B cell (primary cell): ENCODE measurements around the gene MAPK1.

Source experiments
- EZH2 ChIP-seq: IDR thresholded peaks from 2 replicates; pipeline ENCODE4 v1.6.1; 2012; ENCODE audit warnings: borderline replicate concordance, low read depth, mild to moderate bottlenecking, moderate library complexity, low read length; ENCODE audit not compliant: insufficient read depth, poor library complexity, severe bottlenecking
- TF ChIP-seq, protein P1 (sequence below): fragments of 200-600 bp; IDR thresholded peaks from one replicate; pipeline ENCODE4 v1.8.0; 2022; ENCODE audit warnings: antibody characterized with exemption, mild to moderate bottlenecking

DNA sequence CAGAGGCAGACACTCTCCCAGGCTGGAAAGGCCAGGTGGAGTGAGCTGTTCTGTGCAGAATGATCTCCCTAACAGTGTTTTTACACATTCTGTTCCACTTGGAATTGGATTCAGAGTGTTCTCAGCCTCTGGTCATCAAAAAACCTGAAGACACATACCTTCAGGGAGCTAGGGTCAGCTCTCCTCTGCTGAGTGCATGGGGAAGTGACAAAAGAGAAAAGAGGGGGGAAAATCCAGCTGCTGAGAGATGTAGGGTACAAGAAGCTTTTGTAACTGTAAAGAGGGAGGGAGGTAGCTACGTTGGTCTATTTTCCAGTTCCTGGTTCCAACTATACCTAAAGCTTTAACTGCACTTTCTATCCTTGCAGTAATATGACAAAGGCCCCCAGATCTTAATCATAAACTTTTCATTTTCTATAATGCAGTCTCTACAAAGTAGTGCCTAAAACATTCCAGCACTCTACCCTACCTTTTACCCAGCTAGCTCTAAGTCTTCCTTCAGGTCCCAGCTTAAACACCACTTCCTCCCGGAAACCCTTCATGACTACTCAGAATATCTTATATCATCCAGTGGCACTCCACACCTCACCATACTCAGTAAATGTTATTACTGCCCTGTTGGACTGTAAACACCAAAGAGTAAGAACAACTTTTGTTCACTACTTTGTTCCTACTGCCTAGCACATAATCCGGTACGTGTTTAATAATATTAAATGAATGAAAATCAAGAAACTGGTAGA lies 9.2 kb downstream of the MAPK1 start:
- TF ChIP-seq EZH2: no peak
- TF ChIP-seq, protein P1, sequence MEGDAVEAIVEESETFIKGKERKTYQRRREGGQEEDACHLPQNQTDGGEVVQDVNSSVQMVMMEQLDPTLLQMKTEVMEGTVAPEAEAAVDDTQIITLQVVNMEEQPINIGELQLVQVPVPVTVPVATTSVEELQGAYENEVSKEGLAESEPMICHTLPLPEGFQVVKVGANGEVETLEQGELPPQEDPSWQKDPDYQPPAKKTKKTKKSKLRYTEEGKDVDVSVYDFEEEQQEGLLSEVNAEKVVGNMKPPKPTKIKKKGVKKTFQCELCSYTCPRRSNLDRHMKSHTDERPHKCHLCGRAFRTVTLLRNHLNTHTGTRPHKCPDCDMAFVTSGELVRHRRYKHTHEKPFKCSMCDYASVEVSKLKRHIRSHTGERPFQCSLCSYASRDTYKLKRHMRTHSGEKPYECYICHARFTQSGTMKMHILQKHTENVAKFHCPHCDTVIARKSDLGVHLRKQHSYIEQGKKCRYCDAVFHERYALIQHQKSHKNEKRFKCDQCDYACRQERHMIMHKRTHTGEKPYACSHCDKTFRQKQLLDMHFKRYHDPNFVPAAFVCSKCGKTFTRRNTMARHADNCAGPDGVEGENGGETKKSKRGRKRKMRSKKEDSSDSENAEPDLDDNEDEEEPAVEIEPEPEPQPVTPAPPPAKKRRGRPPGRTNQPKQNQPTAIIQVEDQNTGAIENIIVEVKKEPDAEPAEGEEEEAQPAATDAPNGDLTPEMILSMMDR: no peak
